Fibroblast of pulmonary artery (primary cell): ENCODE data around the gene CHD9.
A peak's percentile ranks its signal among the peaks of the same experiment; 100 is the strongest.

Experiments used
- DNase-seq: peaks from one replicate; pipeline ENCODE4 v3.0.0-alpha.2; 2010; ENCODE audit warnings: low read depth
- H3K4me3 ChIP-seq: replicated peaks from 2 replicates; pipeline ENCODE4 v1.5.1; 2011; ENCODE audit warnings: low read depth, mild to moderate bottlenecking, control low read depth, low read length, moderate library complexity
- CTCF ChIP-seq: IDR thresholded peaks from 2 replicates; pipeline ENCODE4 v1.5.1; 2011; ENCODE audit warnings: mild to moderate bottlenecking, control low read depth, low read length, inconsistent platforms; ENCODE audit errors: missing control alignments

Gene CHD9

GRCh38 chr16:53094013-53094630, 39.3 kb downstream of the CHD9 start:
- no peak for TF ChIP-seq CTCF
- no peak for DNase-seq
- no peak overlapping the region for H3K4me3 ChIP-seq

GRCh38 chr16:53097190-53097589, 42.4 kb downstream of the CHD9 start:
- TF ChIP-seq CTCF = no peak

GRCh38 chr16:53098526-53099317, 43.9 kb downstream of the CHD9 start:
- no peak for TF ChIP-seq CTCF
- H3K4me3 ChIP-seq = peak overlapping the region; percentile 49
- peak; percentile 99 for DNase-seq

More at GRCh38 chr16:53097190-53097589, 42.4 kb downstream of the CHD9 start:
- no peak overlapping the region for H3K4me3 ChIP-seq
- DNase-seq = no peak

GRCh38 chr16:53099318-53100130, 44.7 kb downstream of the CHD9 start:
- DNase-seq = peak; percentile 96

GRCh38 chr16:53100131-53100748, 45.4 kb downstream of the CHD9 start:
- peak overlapping the region; percentile 49 for H3K4me3 ChIP-seq
- DNase-seq = no peak
- TF ChIP-seq CTCF = no peak

More at GRCh38 chr16:53099318-53100130, 44.7 kb downstream of the CHD9 start:
- peak overlapping the region; percentile 49 for H3K4me3 ChIP-seq
- no peak for TF ChIP-seq CTCF

- TF ChIP-seq CTCF = no peak
- H3K4me3 ChIP-seq = no peak overlapping the region
- no peak for DNase-seq
These were observed 46.1 kb downstream of the CHD9 start for GRCh38 chr16:53100889-53101288.
